ENCODE measurements around the gene CRYAB.
"Not testable (repeated sequence)": the region's sequence is repeated elsewhere in the genome, so short reads cannot be mapped to it uniquely, and the experiment has no call there.

Gene CRYAB

DNA sequence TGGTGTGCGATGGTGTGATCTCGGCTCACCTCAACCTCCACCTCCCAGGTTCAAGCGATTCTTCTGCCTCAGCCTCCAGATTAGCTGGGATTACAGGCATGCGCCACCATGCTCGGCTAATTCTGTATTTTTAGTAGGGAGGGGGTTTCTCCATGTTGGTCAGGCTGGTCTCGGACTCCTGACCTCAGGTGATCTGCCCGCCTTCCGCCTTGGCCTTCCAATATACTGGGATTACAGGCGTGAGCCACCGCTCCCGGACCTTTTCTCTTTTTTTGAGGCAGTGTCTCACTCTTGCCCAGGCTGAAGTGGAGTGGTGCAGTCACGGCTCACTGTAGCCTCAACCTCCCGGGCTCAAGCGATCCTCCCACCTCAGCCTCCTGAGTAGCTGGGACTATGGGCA lies 21.6 kb upstream of the CRYAB start:
- FAIRE-seq: not testable (repeated sequence)

DNA sequence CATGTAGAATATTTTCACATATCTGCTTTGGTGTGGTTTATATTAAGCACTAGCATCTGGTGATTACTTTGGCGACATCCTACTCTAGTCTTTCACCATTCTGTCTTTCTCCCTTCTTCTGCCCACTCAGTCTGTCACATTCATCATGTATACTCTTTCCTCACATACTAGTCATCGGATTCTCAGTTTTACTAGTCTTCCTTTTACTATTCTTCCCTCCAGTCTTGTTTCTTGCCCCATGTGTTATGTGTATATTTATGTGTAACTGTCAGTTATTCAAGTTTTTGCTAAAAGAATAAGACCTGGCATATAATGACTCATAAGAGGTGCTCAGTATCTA lies 21.0 kb upstream of the CRYAB start:
- no peak for FAIRE-seq

DNA sequence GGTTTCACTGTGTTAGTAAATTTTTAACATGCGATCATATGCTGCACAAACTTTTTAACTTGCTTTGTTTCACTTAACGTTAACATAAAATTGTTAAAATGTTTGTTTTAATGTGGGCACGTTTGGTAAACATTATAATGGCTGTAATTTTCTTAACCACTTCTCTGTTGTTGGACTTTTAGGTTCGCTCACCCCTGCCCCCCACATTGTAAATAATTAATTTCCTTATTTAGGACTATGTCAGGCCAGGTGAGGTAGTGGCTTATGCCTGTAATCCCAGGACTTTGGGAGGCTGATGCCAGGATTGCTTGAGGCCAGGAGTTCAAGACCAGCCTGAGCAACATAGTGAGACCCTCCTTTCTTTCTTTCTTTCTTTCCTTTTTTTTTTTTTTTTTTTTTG lies 18.9 kb upstream of the CRYAB start:
- no peak for FAIRE-seq

- peak; percentile 95 for FAIRE-seq
Measured at GRCh38 chr11:111926505-111927391, 15.2 kb upstream of the CRYAB start.

DNA sequence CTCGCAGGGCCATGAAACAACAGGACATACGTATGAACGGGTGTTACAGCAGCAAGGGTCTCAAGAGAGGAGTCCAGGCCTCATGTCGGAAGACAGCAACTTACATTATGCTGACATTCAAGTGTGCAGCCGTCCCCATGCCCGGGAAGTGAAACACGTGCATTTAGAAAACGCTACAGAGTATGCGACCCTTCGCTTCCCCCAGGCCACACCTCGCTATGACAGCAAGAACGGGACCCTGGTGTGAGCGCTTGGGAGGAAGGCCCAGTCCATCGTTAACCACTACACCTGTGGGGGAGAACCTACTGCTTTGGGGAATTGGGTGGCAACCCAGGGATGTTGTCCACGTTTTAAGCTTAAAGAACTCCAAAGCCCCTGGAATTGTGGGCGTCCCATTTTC lies 14.4 kb upstream of the CRYAB start:
- no peak for FAIRE-seq

- no peak for FAIRE-seq
Measured at GRCh38 chr11:111923951-111924350, 12.4 kb upstream of the CRYAB start.

DNA sequence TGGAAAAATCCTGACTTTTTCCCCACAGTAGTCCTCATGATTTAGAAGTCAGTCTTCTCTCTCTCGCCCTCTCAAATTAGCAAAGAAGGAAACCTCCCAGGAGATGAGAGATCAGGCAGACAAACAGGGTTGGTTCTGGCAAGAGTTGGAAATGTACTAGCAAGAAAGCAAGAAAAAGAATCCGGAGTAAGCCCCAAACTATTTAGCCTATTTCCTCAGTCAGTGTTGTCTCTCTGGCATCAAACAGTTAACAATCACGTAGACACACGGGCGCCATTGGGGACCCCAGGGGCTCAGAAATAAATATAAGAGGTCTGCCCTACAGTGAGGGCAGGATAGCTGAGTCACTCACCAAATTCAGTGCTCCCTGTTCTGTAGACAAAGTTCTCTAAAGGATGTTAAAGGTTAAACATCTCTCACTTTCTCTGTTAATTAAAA lies 11.8 kb upstream of the CRYAB start:
- peak; percentile 81 for FAIRE-seq

- no peak for FAIRE-seq
Measured at GRCh38 chr11:111922803-111923202, 11.2 kb upstream of the CRYAB start.

DNA sequence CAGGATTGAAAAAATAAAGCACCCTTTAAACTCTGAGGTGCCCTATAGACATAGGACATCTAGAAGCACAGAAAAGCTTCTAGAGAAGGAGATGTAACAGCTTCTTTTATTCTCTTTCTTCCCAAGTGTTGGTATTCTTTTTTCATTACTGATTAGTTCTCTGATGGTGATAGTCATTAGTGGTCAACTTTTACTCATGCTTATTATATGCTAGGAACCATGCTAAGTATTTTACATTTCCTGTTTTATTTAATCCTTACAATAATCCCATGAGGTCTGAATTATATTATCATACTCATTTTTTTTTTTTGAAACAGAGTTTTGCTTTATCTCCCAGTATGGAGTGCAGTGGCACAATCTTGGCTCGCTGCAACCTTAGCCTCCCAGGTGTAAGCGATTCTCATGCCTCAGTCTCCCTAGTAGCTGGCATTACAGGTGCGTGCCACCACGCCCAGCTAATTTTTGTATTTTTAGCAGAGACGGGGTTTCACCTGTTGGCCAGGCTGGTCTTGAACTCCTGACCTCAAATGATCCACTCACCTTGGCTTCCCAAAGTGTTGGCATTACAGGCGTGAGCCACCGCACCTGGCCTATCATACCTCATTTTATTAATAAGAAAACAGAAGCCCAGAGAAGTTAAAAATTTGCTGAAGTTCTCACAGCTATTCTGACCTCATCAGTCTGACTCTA lies 10.1 kb upstream of the CRYAB start:
- FAIRE-seq: no peak

- FAIRE-seq: no peak
Measured at GRCh38 chr11:111920908-111921307, 9.3 kb upstream of the CRYAB start.

DNA sequence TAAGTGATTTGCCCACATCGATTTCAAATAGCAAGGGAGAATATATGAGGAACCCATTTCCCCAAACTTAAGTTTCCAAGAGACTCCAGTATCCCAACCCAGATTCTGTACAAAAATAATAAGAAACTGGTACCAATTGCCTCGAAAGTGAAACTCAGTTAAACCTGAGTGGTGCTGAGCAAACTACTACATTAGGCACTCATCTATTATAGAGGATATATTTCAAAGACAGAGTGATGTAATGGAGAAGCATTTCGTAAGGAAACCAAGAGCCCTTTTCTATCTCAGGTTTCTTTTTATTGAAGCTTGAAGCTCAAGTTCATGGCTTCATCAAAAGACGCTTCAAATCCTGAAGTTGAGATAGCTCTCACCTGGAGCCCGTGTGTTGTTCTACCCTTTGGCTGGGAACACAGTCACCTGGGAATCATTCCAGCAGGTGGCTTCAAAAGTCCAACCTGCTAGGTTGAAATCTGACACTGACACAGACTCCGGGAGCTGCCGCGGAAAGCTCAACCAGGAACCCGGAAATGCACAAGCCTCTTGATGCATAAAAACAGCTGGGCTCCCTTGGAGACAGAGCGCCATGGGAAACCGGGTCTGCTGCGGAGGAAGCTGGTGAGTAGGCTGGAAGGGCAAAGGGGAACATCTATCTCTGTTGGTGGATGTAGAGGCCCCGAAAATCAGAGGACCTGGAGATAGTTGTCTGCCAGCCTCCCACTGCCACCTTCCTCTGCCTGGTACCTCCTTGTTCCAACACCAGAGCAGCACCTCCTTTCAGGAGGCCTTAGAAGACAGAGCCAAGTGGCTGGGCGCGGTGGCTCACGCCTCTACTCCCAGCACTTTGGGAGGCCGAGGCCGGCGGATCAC lies 7.1 kb upstream of the CRYAB start, which contains the start of gene C11orf52:
C11orf52 (plus strand) TSS at position 524 of the 867 bp plus-strand sequence; CDS start at position 584, 60 bp downstream.
- no peak for FAIRE-seq

- no peak for FAIRE-seq
Measured at GRCh38 chr11:111917788-111918187, 6.2 kb upstream of the CRYAB start.

DNA sequence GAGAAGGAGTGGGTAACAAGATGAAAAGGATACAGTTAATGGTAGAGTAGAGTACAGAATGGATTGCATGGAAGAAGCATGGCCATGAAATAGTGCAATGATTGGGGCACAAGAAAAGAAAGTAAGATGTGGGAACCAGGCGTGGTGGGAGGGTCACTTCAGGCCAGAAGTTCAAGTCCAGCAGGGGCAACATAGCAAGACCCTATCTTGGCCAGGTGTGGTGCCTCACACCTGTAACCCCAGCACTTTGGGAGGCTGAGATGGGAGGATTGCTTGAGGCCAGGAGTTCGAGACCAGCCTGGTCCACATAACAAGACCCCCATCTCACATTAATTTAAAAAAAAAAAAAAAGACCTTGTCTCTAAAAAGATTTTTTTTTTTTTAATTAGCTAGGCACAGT lies 5.7 kb upstream of the CRYAB start:
- FAIRE-seq: no peak

- FAIRE-seq: no peak
Measured at GRCh38 chr11:111916768-111917167, 5.2 kb upstream of the CRYAB start.

DNA sequence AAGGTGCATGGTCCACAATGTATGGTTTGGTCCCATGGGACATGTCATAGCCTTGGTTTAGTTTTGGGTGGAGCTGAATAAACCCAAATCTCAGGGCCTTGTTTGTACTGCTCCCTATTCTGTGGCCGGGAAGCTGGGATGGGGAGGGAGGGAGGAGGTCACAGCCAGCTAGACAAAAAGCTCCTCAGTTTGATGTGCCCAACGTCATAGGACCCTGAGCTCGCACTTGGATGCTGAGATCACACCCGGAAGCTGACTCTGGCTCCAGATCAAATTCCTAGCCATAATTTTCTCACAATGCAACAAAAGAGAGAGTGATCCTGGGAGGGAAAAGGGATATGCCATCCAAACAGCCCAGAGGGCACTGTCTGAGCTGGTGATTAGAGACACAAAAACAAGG lies 2.4 kb upstream of the CRYAB start:
- no peak for FAIRE-seq

- no peak for FAIRE-seq
Measured at GRCh38 chr11:111913031-111913861, 1.7 kb upstream of the CRYAB start.

DNA sequence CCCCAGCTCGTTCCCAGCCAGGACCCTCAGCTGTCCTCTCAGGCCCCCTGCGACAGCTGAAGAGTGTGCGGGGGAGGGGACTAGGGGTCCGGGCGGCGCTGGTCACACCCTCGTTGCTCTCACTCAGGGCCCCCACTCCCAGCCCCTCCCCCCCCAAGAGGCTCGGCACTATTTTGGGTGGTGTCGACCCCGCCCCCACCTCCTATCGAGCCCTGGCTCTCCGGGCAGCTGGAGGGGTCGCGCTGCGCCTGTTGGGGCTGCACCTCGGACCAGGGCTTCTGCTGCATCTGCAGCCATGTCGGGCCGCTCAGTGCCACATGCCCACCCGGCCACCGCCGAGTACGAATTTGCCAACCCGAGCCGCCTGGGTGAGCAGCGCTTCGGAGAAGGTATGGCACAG lies 965 bp upstream of the CRYAB start, which contains the start of gene HSPB2:
HSPB2 (plus strand) TSS at position 200 of the 400 bp plus-strand sequence; CDS start at position 296, 96 bp downstream.
- FAIRE-seq: no peak

DNA sequence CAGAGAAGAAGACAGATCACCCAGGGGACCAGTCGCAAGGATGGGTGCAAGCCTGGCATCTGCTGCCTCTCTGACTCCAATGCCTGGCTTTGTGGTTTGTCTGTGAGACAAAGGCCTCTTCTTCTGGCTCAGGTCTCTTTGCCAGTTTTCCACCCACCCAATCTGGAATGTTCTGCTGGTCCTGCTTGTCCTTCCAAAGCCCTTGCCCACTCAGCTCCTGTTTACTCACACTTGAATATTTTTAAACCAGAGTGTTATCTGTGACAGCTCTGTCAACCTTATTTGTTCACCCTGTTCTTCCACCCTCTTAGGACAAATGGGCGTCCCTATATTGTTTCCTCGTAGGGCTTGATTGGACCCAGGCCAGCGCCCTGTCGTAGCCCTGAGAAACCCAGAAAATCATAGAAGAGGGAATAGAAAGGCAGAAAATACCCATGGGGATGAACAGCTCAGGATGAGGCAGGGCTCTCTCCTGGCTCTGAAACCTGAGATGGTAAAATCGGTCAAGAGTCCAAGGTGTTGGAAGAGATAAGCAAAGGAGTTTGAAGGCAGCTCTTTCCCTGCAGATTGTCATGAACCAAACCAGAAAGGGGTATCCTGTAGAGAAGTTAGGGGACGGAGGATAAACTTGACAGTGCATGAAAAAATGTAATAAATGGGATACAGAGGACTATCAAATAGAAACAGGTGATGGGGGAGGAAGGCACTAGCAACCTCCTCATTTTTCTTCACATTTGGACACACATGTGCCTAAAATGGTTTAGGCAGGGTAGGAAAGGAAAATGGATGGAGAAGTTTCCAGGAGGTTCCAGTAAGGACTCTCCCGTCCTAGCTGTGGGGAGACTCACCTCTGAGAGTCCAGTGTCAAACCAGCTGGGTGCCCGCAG lies 651 bp downstream of the CRYAB start:
- FAIRE-seq: no peak

- no peak for FAIRE-seq
Measured at GRCh38 chr11:111909378-111909777, 2.2 kb downstream of the CRYAB start.

DNA sequence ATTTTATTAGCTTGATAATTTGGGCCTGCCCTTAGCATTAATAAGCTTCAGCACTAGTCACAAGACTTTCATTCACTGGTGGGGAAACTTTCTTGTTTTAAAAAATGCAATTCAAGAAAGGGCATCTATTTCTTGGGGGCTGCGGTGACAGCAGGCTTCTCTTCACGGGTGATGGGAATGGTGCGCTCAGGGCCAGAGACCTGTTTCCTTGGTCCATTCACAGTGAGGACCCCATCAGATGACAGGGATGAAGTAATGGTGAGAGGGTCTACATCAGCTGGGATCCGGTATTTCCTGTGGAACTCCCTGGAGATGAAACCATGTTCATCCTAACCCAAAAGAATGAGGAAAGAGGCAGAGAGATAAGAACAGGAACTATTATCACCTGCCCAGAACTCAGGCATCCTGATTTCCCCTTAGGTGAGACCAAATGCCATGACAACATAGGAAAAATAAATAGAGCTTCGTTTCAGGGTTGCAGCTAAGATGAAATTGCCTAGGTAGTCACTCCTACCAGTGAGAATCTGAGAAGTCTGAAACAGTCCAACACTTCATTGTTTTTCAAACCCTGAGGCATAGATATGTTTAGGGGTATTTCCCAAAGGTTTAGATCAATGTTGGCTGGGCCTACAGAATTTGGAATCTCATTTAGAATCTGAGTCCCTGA lies 2.8 kb downstream of the CRYAB start:
- no peak for FAIRE-seq

GRCh38 chr11:111906680-111907079 lies 4.9 kb downstream of the CRYAB start:
- no peak for FAIRE-seq

Measured in G401.6 (cell line).